Thyroid gland (tissue), 4 donors: ENCODE measurements around the gene SEC22C. TPM values are rescaled to one million over a fixed set of nuclear protein-coding genes. Genes with fewer than 3 reads are reported as not detected.

Source experiments
- DNase-seq, 2 donors: peaks; one replicate each; pipeline ENCODE4 v3.0.0-alpha.2; 2019
- H3K27ac ChIP-seq, 3 donors: fragments of 200-600 bp; sonication (generic); 1 replicate in 2 of 3; 2 replicates in 1 of 3; pipeline ENCODE4 v1.5.1; 2016 to 2019; ENCODE audit warnings: mild to moderate bottlenecking in 1 of 3, moderate library complexity in 1 of 3
- H3K27me3 ChIP-seq: fragments of 200-600 bp; sonication (generic); one replicate; pipeline ENCODE4 v1.5.1; 2019
- H3K36me3 ChIP-seq, 2 donors: fragments of 200-600 bp; sonication (generic); one replicate each; pipeline ENCODE4 v1.5.1; 2016 to 2019
- H3K4me1 ChIP-seq, 2 donors: fragments of 200-600 bp; sonication (generic); one replicate each; pipeline ENCODE4 v1.5.1; 2017 to 2019
- H3K4me3 ChIP-seq, 3 donors: fragments of 200-600 bp; sonication (generic); replicated peaks in 1 of 3; 1 replicate in 2 of 3; 2 replicates in 1 of 3; pipeline ENCODE4 v1.5.1; 2016; ENCODE audit warnings: mild to moderate bottlenecking in 1 of 3
- H3K9me3 ChIP-seq: fragments of 200-600 bp; sonication (generic); one replicate; pipeline ENCODE4 v1.5.1; 2017
- POLR2A ChIP-seq, 2 donors: fragments of 450-650 bp; IDR thresholded peaks; one replicate each; pipeline ENCODE4 v1.6.1; 2017; ENCODE audit warnings: antibody characterized with exemption in 2 of 2, mild to moderate bottlenecking in 2 of 2, moderate library complexity in 1 of 2
- WGBS, 2 donors: methylation state at CpG; one replicate each; pipeline ENCODE4 v1.1.5; 2017; 5-methylcytosine and 5-hydroxymethylcytosine counted together
- intact Hi-C: fragments of 100-400 bp; cut with DNase I; formaldehyde crosslinking; loops from one replicate; pipeline ENCODE4 v1.15.1; 2023
- total RNA-seq, 4 donors: library from RNA; depleted of rRNA; stranded (reverse); fragments of >200 nt; gene quantifications; one replicate each; pipeline ENCODE4 v1.2.3, GENCODE V29; 2016
- TF ChIP-seq, protein P1 (sequence below), 6 experiments: fragments of 200-600 bp in 3 of 6; fragments of 450-650 bp in 3 of 6; sonication (generic) in 3 of 6; IDR thresholded peaks; one replicate each; pipeline ENCODE4 v1.5.1; 2016 to 2019; ENCODE audit warnings: antibody characterized with exemption in 6 of 6, mild to moderate bottlenecking in 2 of 6, inconsistent platforms in 1 of 6, moderate library complexity in 1 of 6

Gene SEC22C
- total RNA-seq, 4 donors from 2014 or later = 59.9 to 66.4 (median 62.7) TPM

DNA sequence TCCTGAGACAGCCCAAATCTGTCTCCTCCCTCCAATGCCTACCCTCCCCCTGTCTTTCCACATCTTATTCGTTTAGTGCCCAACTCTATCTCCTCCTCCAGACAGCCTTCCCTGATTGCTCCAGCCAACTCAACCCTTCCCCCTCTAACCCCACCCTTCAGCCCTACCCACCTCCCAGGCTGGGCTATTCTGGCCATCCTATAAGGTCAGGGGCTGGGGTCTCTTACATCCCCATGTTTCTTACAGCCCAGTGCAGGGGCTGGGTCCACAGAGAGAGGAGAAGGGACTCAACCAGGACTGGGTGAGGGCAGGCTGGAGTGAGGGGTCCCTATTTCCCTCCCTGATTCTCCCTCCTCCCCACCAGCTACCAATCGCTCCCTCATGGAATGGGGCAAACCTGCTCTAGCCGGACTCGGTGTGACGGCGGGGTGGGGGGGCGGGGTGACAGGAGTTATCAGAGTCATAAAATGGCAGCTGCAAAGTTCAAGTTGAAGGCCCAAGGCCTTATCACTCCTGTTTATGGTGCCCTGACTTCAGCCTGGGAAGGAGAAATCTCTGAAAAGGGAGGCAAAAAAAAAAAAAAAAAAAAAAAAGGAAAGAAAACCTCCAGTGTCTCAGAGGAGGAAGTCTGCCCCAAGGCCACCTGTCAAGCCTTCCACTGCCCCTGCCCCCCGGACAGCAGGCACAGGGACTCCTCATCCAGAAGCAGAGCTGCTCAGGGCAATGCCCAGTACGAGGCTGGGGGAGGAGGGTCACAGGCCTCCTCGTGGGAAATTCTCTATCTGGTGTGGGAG lies 77.2 kb downstream of the SEC22C start:
- no peak overlapping the region for H3K27ac ChIP-seq
- peaks cover 9 to 22% of the 10 kb centered on the region in 2 donors for H3K4me1 ChIP-seq
- TF ChIP-seq POLR2A (IDR thresholded peaks at IDR 0.05) = no peak
- TF ChIP-seq, protein P1, sequence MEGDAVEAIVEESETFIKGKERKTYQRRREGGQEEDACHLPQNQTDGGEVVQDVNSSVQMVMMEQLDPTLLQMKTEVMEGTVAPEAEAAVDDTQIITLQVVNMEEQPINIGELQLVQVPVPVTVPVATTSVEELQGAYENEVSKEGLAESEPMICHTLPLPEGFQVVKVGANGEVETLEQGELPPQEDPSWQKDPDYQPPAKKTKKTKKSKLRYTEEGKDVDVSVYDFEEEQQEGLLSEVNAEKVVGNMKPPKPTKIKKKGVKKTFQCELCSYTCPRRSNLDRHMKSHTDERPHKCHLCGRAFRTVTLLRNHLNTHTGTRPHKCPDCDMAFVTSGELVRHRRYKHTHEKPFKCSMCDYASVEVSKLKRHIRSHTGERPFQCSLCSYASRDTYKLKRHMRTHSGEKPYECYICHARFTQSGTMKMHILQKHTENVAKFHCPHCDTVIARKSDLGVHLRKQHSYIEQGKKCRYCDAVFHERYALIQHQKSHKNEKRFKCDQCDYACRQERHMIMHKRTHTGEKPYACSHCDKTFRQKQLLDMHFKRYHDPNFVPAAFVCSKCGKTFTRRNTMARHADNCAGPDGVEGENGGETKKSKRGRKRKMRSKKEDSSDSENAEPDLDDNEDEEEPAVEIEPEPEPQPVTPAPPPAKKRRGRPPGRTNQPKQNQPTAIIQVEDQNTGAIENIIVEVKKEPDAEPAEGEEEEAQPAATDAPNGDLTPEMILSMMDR (IDR thresholded peaks at IDR 0.05) = no peak
- no peaks in the 10 kb centered on the region for H3K9me3 ChIP-seq
- no peaks in the 10 kb centered on the region for H3K36me3 ChIP-seq
- intact Hi-C loops = no loop called here
- no peak overlapping the region for H3K4me3 ChIP-seq
- 82 to 89% methylated on average over 10 of the region's 10 CpGs for WGBS, 2 donors
- no peaks in the 10 kb centered on the region for H3K27me3 ChIP-seq
- no peak for DNase-seq

DNA sequence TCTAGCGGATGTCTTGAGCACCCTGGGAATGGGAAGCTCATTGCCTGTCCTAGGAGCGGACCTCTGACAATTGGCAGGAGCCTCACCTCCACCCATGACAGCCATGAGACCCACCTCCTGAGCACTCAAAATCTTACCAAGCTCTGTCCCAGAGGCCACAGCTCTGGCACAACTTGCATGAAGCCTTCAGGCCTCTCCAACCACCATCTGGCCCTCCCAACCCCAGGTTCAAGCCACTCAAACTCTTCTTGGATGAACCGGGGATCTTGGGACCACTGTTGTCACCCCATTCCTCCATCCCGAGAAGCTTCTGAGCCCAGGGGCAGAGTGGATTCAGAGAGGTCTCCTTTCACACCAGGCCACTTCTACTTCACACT lies 77.8 kb downstream of the SEC22C start:
- Histone ChIP-seq H3K36me3 (no peaks in the 10 kb centered on the region), H3K27ac (no peak overlapping the region), H3K9me3 (no peaks in the 10 kb centered on the region), H3K4me3 (no peak overlapping the region), H3K27me3 (no peaks in the 10 kb centered on the region), H3K4me1 (peaks cover 9 to 22% of the 10 kb centered on the region in 2 donors)
- 94 to 95% methylated on average over 4 of the region's 4 CpGs for WGBS, 2 donors
- intact Hi-C loops = loop anchor here (2.0 kb wide), 1 partner anchor 39 kb away; no protein-coding TSS in a partner anchor
- no peak for TF ChIP-seq POLR2A (IDR thresholded peaks at IDR 0.05)
- TF ChIP-seq, protein P1 (IDR thresholded peaks at IDR 0.05) = no peak
- DNase-seq = no peak

DNA sequence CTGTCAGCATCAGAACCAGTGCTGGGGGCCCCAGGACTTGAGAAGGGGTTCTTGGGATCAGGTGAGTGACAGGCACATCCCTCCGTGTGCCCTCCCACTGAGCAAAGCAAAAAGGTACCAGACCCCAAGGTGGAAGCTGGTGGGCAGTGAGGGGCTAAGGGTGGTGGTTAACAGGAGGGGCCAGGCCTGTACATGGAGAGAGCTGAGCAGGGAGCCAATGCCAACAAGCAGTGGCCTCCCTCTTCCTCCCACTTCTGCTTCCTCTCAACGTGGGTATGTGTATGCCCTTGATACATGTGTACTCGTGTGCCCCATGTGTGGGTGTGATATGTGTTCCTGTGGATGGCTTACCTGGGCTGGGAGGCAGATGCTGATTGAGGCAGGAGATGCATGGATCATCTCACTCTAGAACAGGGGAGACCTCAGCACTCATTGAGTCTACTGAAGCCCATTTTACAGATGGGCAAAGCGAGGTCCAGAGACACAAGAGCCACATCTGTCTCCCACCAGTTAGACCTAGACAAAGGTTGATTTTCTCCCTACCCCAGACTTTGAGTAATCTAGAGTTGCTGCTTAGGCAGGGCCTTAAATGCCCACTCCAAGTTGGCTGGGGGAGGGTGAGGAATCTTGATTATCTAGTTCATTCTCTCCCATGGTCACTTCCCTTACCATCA lies 78.4 kb downstream of the SEC22C start:
- intact Hi-C loops = loop anchor here (2.0 kb wide), 1 partner anchor 39 kb away; no protein-coding TSS in a partner anchor
- no peaks in the 10 kb centered on the region for H3K27me3 ChIP-seq
- no peaks in the 10 kb centered on the region for H3K9me3 ChIP-seq
- no peak for DNase-seq
- TF ChIP-seq POLR2A (IDR thresholded peaks at IDR 0.05) = no peak
- 68 to 78% methylated on average over 4 of the region's 4 CpGs for WGBS, 2 donors
- H3K4me1 ChIP-seq = peaks cover 9 to 22% of the 10 kb centered on the region in 2 donors
- no peaks in the 10 kb centered on the region for H3K36me3 ChIP-seq
- H3K27ac ChIP-seq = peak overlapping the region in 1 of 3 donors; percentile 25
- peak overlapping the region in 1 of 3 donors; percentile 43 for H3K4me3 ChIP-seq

DNA sequence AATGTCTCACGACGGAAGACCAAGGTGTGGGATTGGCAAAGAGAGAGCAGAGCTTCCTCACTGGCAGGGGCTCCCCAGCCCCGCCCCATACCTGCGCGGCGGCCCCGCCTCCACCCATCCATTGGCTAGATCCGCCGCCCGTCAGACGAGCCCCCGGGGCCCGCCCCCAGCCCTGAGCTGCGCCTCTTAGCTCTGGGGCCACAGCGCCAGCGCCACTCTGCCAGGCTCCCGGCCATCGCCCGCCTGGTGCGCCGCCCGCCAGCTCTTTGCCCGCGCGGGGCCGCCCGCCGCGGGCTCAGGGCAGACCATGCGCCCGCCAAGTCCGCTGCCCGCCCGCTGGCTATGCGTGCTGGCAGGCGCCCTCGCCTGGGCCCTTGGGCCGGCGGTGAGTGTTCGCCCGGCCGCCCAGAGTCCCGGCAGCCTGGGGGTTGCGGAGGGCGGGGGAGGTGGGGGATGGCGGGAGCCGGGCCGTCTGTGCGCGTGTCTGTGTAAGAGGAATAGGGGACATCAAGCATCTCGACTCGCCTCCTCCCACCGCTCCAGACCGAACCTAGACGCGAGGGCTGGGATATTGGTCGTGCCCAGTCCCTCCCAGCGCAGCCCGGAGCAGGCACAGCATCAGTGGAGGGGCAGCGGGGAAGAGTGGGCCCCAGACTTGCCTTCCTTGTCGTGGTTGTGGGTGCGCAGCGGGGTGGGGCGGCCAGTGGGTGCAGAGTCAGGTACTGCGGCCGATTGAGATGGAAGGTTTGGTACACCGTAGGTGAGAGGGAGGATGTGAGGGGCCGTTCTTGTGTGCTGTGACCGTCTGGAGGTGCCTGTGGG lies 79.1 kb downstream of the SEC22C start, which contains the start of gene VIPR1:
Gene VIPR1 (plus strand): TSS at position 215 of the 822 bp plus-strand sequence. CDS start 93 bp downstream, at position 308.
- TF ChIP-seq, protein P1 (IDR thresholded peaks at IDR 0.05) = no peak
- peak in 1 of 2 donors; percentile 83 for TF ChIP-seq POLR2A (IDR thresholded peaks at IDR 0.05)
- Histone ChIP-seq H3K27me3 (no peaks in the 10 kb centered on the region), H3K27ac (peak within 1 kb of the TSS in 1 of 3 donors; percentile 25), H3K9me3 (no peaks in the 10 kb centered on the region), H3K36me3 (no peaks in the 10 kb centered on the region), H3K4me3 (peak within 1 kb of the TSS; percentile 7 to 44 (median 43)), H3K4me1 (peaks cover 9 to 22% of the 10 kb centered on the region in 2 donors)
- DNase-seq = peak; percentile 92 to 93
- intact Hi-C loops = loop anchor here (2.0 kb wide), 1 partner anchor 40 kb away; no protein-coding TSS in a partner anchor
- WGBS, 2 donors = 18% methylated on average over 10 to 18 of the region's 69 CpGs
